IMR-90 (cell line): ENCODE results near the gene NEURL1. TPM values are rescaled to one million over a fixed set of nuclear protein-coding genes. Genes with fewer than 3 reads are reported as not detected.

ENCODE experiments used
- ATAC-seq: fragments of 200-7000 bp; cut with Tn5 transposase; 2 replicates; pipeline ENCODE4 v1.9.1; 2020; ENCODE audit warnings: low read depth, mild to moderate bottlenecking, moderate library complexity
- BruUV-seq: library from RNA; stranded (reverse); fragments of 400-500 nt; replicated peaks from 2 replicates; lab custom pipeline; 2021; lab: Mats Ljungman, UMichigan
- CTCF ChIA-PET: fragments of 300-600 bp; formaldehyde crosslinking; extraction: SDS; loops from one replicate; lab custom pipeline; 2021; ENCODE audit warnings: antibody characterized with exemption; lab: Yijun Ruan, JAX
- POLR2A ChIA-PET: fragments of 300-600 bp; sonication (Branson Sonifier 250); formaldehyde crosslinking; loops from one replicate; lab custom pipeline; 2022; ENCODE audit warnings: antibody characterized with exemption; ENCODE audit not compliant: unreplicated experiment; lab: Charles Lee
- DNase-seq: peaks from one replicate; pipeline ENCODE4 v3.0.0; 2013
- H2AFZ ChIP-seq: replicated peaks from 2 replicates; pipeline ENCODE3; 2013; ENCODE audit warnings: low read length, mild to moderate bottlenecking; ENCODE audit not compliant: poor library complexity
- H2AK5ac ChIP-seq: 2 replicates; pipeline ENCODE4 v1.6.1; 2013; ENCODE audit warnings: low read depth, low read length, inconsistent platforms
- H2AK9ac ChIP-seq: replicated peaks from 2 replicates; pipeline ENCODE3; 2013; ENCODE audit warnings: mild to moderate bottlenecking, low read depth, low read length, moderate library complexity; ENCODE audit not compliant: poor library complexity
- H2BK120ac ChIP-seq: 2 replicates; pipeline ENCODE4 v1.6.1; 2013; ENCODE audit warnings: low read depth, low read length, inconsistent platforms
- H2BK15ac ChIP-seq: 3 replicates; pipeline ENCODE4 v1.6.1; 2013; ENCODE audit warnings: low read depth, low read length, inconsistent platforms
- H2BK20ac ChIP-seq: 2 replicates; pipeline ENCODE4 v1.6.1; 2013; ENCODE audit warnings: low read depth, mild to moderate bottlenecking, inconsistent platforms, low read length, moderate library complexity
- H2BK5ac ChIP-seq: 2 replicates; pipeline ENCODE4 v1.6.1; 2013; ENCODE audit warnings: mild to moderate bottlenecking, low read depth, low read length, inconsistent platforms; ENCODE audit not compliant: poor library complexity, severe bottlenecking
- H3K14ac ChIP-seq: replicated peaks from 2 replicates; pipeline ENCODE4 v1.6.1; 2013; ENCODE audit warnings: low read depth, low read length, inconsistent platforms
- H3K18ac ChIP-seq: 2 replicates; pipeline ENCODE4 v1.6.1; 2013; ENCODE audit warnings: low read depth, low read length, control low read depth
- H3K23ac ChIP-seq: 2 replicates; pipeline ENCODE4 v1.6.1; 2013; ENCODE audit warnings: low read depth, low read length, inconsistent platforms
- H3K27ac ChIP-seq: 2 replicates; pipeline ENCODE4 v1.5.1; 2013; ENCODE audit warnings: mild to moderate bottlenecking, control low read depth, low read length; ENCODE audit not compliant: insufficient read depth
- H3K27me3 ChIP-seq: 2 replicates; pipeline ENCODE4 v1.6.1; 2013; ENCODE audit warnings: low read length; ENCODE audit not compliant: control insufficient read depth, insufficient read depth
- H3K36me3 ChIP-seq: 2 replicates; pipeline ENCODE4 v1.6.1; 2013; ENCODE audit warnings: low read length, mixed read lengths; ENCODE audit not compliant: control insufficient read depth, insufficient read depth
- H3K4ac ChIP-seq: 2 replicates; pipeline ENCODE4 v1.6.1; 2013; ENCODE audit warnings: low read depth, low read length, inconsistent platforms
- H3K4me1 ChIP-seq: 2 replicates; pipeline ENCODE4 v1.6.1; 2013; ENCODE audit warnings: low read length, mixed read lengths; ENCODE audit not compliant: control insufficient read depth, insufficient read depth
- H3K4me2 ChIP-seq: 2 replicates; pipeline ENCODE4 v1.6.1; 2013; ENCODE audit warnings: low read depth, mild to moderate bottlenecking, control low read depth, low read length, moderate library complexity
- H3K4me3 ChIP-seq: 2 replicates; pipeline ENCODE4 v1.5.1; 2013; ENCODE audit warnings: low read depth, mild to moderate bottlenecking, control low read depth, low read length, moderate library complexity; ENCODE audit not compliant: insufficient read depth
- H3K56ac ChIP-seq: 2 replicates; pipeline ENCODE4 v1.6.1; 2013; ENCODE audit warnings: low read length, inconsistent platforms; ENCODE audit not compliant: insufficient read depth; ENCODE audit errors: extremely low read depth
- H3K79me1 ChIP-seq, 2 experiments: 2 replicates each; pipeline ENCODE4 v1.6.1; 2013; ENCODE audit warnings: low read length in 2 of 2, inconsistent platforms in 1 of 2, low read depth in 1 of 2
- H3K9ac ChIP-seq: 2 replicates; pipeline ENCODE4 v1.6.1; 2013; ENCODE audit warnings: low read depth, low read length, control low read depth
- H3K9me1 ChIP-seq: 2 replicates; pipeline ENCODE4 v1.6.1; 2013; ENCODE audit warnings: low read length, inconsistent platforms; ENCODE audit not compliant: insufficient read depth
- H3K9me3 ChIP-seq: 2 replicates; pipeline ENCODE4 v1.6.1; 2013; ENCODE audit warnings: low read length; ENCODE audit not compliant: control insufficient read depth, insufficient read depth
- H4K20me1 ChIP-seq: 2 replicates; pipeline ENCODE4 v1.6.1; 2013; ENCODE audit warnings: low read length, inconsistent platforms; ENCODE audit not compliant: insufficient read depth
- H4K5ac ChIP-seq: 2 replicates; pipeline ENCODE4 v1.6.1; 2013; ENCODE audit warnings: mild to moderate bottlenecking, low read depth, low read length, control low read depth
- H4K8ac ChIP-seq, 2 experiments: 2 replicates each; pipeline ENCODE4 v1.6.1; 2013; ENCODE audit warnings: low read depth in 2 of 2, low read length in 2 of 2, control low read depth in 1 of 2, inconsistent platforms in 1 of 2
- H4K91ac ChIP-seq: 2 replicates; pipeline ENCODE4 v1.6.1; 2013; ENCODE audit warnings: low read depth, low read length, inconsistent platforms; ENCODE audit not compliant: insufficient read depth
- BHLHE40 ChIP-seq: fragments of 150-350 bp; IDR thresholded peaks from 2 replicates; pipeline ENCODE4 v1.6.1; 2016; ENCODE audit warnings: mild to moderate bottlenecking, low read depth, low read length
- MAZ ChIP-seq: IDR thresholded peaks from 2 replicates; pipeline ENCODE4 v1.6.1; 2012; ENCODE audit warnings: low read depth, mild to moderate bottlenecking, low read length, improper control_type of control experiment, moderate library complexity, borderline replicate concordance
- POLR2A ChIP-seq: IDR thresholded peaks from 2 replicates; pipeline ENCODE4 v1.6.1; 2012; ENCODE audit warnings: mild to moderate bottlenecking, low read depth, low read length
- RAD21 ChIP-seq: IDR thresholded peaks from 2 replicates; pipeline ENCODE4 v1.6.1; 2012; ENCODE audit warnings: low read length, improper control_type of control experiment
- WGBS, 2 experiments: methylation state at CpG; one replicate each; pipeline versions ENCODE4 v1.1.5 to v1.1.7; 2013; ENCODE audit warnings: missing lambda C conversion rate in 2 of 2; ENCODE audit not compliant: insufficient read length in 1 of 2; ENCODE audit errors: extremely low coverage in 2 of 2; 5-methylcytosine and 5-hydroxymethylcytosine counted together
- dilution Hi-C: fragments of 300-500 bp; cut with HindIII; formaldehyde crosslinking; loops from one replicate; pipeline ENCODE4 v1.14.3; 2018; ENCODE audit warnings: low sequenced_read_pairs; ENCODE audit not compliant: unreplicated experiment
- in situ Hi-C: fragments of 300-500 bp; cut with MboI; formaldehyde crosslinking; loops from 3 replicates; pipeline ENCODE4 v1.14.3; 2019; ENCODE audit warnings: low sequenced_read_pairs, inconsistent platforms, mixed read lengths
- intact Hi-C: fragments of 100-400 bp; cut with micrococcal nuclease; formaldehyde crosslinking; loops from 2 replicates; pipeline ENCODE4 v1.10.0; 2022
- polyA plus RNA-seq, 3 experiments: library from polyadenylated mRNA; depleted of rRNA; stranded (reverse); fragments of >200 nt; gene quantifications; 2 replicates each; pipeline ENCODE4 v1.2.3, GENCODE V29; 2012; ENCODE audit warnings: low replicate concordance in 1 of 3
- total RNA-seq: library from RNA; depleted of rRNA; stranded (reverse); fragments of >200 nt; gene quantifications from 2 replicates; pipeline ENCODE4 v1.2.3, GENCODE V29; 2012

The NEURL1 gene
- total and polyA plus RNA-seq, 2 of the 4 experiments (the other 2 are of a cell fraction), result 0.36 to 0.82 TPM

DNA sequence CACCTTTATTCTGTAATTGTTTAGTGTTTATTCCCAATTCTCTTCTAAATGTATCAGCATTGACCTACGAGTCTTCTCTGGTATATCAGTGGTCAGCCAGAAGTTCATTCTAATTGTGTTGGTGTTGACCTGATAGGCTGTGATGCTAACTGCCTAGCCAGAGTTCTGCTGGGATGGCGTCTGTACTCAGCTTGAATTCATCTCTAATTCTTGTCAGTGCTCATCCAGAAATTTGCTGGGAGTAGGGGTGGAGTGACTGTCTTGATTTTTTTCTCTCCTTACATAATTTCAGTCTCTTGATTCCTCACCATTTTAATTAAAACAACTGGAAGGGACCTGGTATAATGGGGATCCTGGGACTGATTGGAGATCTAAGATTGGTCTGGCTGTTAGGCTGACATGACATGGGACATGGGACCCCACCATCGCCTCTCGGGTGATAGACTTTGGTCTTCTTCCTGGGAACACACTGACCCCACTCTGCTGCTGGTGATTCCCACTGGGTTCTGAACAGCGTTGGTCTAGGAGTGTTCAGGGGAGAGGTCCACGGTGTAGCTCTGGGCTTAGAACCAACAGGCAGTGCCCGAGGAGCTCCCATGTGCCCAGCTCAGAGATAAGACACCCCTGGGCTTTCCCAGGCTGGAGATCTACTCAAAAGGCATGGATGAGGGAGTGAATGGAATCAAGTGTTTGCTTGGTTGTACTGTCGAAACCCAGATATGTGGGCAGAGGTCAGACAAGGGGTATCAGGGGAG, 3.8 kb downstream of the NEURL1 start:
- H2BK15ac ChIP-seq, result no peak overlapping the region
- DNase-seq (no peak), ATAC-seq (no peak)
- H4K20me1 ChIP-seq, result peaks cover 6% of the 10 kb centered on the region; the same call in 1 of the 2 replicates
- no peak overlapping the region for H3K4me3 ChIP-seq
- peaks cover 2% of the 10 kb centered on the region; the same call in 1 of the 2 replicates for H3K9me1 ChIP-seq
- CTCF ChIA-PET, result no interaction called here
- WGBS, 2 experiments, result 82% methylated on average over 3 of the region's 8 CpGs; no CpG with 5 or more reads in 1 of the 2 experiments
- H3K18ac ChIP-seq, result no peak overlapping the region
- H2AK9ac ChIP-seq, result no peak overlapping the region
- peaks cover 12% of the 10 kb centered on the region for H3K4me1 ChIP-seq
- no peak overlapping the region for H3K27ac ChIP-seq
- H4K91ac ChIP-seq, result no peak overlapping the region
- H3K9ac ChIP-seq, result no peak overlapping the region
- H3K56ac ChIP-seq, result no peak overlapping the region
- H3K14ac ChIP-seq, result no peak overlapping the region
- in situ Hi-C loops (loop anchor here (10.0 kb wide), 1 partner anchor 187 kb away; no protein-coding TSS in a partner anchor), intact Hi-C loops (no loop called here), dilution Hi-C loops (no loop called here)
- H2BK5ac ChIP-seq, result no peak overlapping the region
- H3K4ac ChIP-seq, result no peak overlapping the region
- no TSS peak for BruUV-seq
- H2AK5ac ChIP-seq, result no peak overlapping the region
- no peak overlapping the region for H2AFZ ChIP-seq
- no peak overlapping the region for H4K5ac ChIP-seq
- no peaks in the 10 kb centered on the region for H3K36me3 ChIP-seq
- H3K27me3 ChIP-seq, result peaks cover 86% of the 10 kb centered on the region
- no peak overlapping the region for H4K8ac ChIP-seq
- no peaks in the 10 kb centered on the region for H3K79me1 ChIP-seq
- no peak overlapping the region for H2BK120ac ChIP-seq
- H3K9me3 ChIP-seq, result no peaks in the 10 kb centered on the region
- TF ChIP-seq BHLHE40 (no peak), POLR2A (no peak), RAD21 (no peak), MAZ (no peak)
- no peak overlapping the region for H3K23ac ChIP-seq
- H3K4me2 ChIP-seq, result no peak overlapping the region
- POLR2A ChIA-PET, result no interaction called here
- no peak overlapping the region for H2BK20ac ChIP-seq
